Measurements from ENCODE around the gene NCAM1. TPM values are rescaled to one million over a fixed set of nuclear protein-coding genes. Genes with fewer than 3 reads are reported as not detected.

NCAM1 gene
- polyA plus RNA-seq, 5 donors = 30.1 to 47.5 (median 41.5) TPM

GRCh38 chr11:113166280-113166679 lies 205.1 kb downstream of the NCAM1 start:
- no peak for DNase-seq

- DNase-seq = no peak
Measured at GRCh38 chr11:113167599-113167998, 206.4 kb downstream of the NCAM1 start.

GRCh38 chr11:113168354-113169342 lies 207.4 kb downstream of the NCAM1 start:
- no peak for DNase-seq

GRCh38 chr11:113172382-113172951 lies 211.2 kb downstream of the NCAM1 start:
- DNase-seq = no peak

GRCh38 chr11:113173126-113173525 lies 211.9 kb downstream of the NCAM1 start:
- no peak for DNase-seq

- no peak for DNase-seq
Measured at GRCh38 chr11:113174882-113175281, 213.7 kb downstream of the NCAM1 start.

GRCh38 chr11:113176599-113177360 lies 215.6 kb downstream of the NCAM1 start:
- DNase-seq = no peak

GRCh38 chr11:113177671-113178070 lies 216.5 kb downstream of the NCAM1 start:
- no peak for DNase-seq

GRCh38 chr11:113178381-113179070 lies 217.3 kb downstream of the NCAM1 start:
- DNase-seq = no peak

- no peak for DNase-seq
Measured at GRCh38 chr11:113179181-113179704, 218.0 kb downstream of the NCAM1 start.

- DNase-seq = no peak
Measured at GRCh38 chr11:113181094-113181493, 219.9 kb downstream of the NCAM1 start.

- no peak for DNase-seq
Measured at GRCh38 chr11:113182288-113182687, 221.1 kb downstream of the NCAM1 start.

GRCh38 chr11:113184498-113184897 lies 223.3 kb downstream of the NCAM1 start:
- DNase-seq = no peak

GRCh38 chr11:113188371-113188834 lies 227.2 kb downstream of the NCAM1 start:
- no peak for DNase-seq

GRCh38 chr11:113189909-113190667 lies 228.9 kb downstream of the NCAM1 start:
- no peak for DNase-seq

- no peak for DNase-seq
Measured at GRCh38 chr11:113192121-113192925, 231.1 kb downstream of the NCAM1 start.

GRCh38 chr11:113193016-113193415 lies 231.8 kb downstream of the NCAM1 start:
- no peak for DNase-seq

GRCh38 chr11:113193946-113194345 lies 232.7 kb downstream of the NCAM1 start:
- peak; percentile 74 to 80 for DNase-seq

- DNase-seq = no peak
Measured at GRCh38 chr11:113195728-113196127, 234.5 kb downstream of the NCAM1 start.

GRCh38 chr11:113197446-113197845 lies 236.2 kb downstream of the NCAM1 start:
- no peak for DNase-seq

All from right lung (tissue), 5 donors.